ENCODE data around the gene SERAC1.
A peak's percentile ranks its signal among the peaks of the same experiment; 100 is the strongest.

SERAC1 gene

DNA sequence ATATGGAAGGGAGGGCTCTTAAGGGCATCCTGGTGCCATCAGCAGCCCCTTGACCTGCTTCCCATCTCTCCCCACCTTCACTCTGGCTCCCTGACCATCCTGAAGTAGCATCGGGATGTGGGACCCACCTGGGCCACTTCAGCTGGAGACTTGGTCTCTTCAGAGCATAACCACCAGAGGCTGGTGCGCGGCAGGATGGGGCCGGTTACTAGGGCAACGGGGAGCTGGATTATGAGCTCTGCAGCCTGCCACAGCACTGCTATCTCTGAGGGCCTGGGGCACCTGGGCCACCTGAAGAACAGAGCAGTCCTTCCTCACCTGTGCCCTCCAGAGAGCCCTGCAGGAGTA, 106.7 kb downstream of the SERAC1 start:
- no peak overlapping the region for H3K4ac ChIP-seq (ENCODE audit: low read length)

DNA sequence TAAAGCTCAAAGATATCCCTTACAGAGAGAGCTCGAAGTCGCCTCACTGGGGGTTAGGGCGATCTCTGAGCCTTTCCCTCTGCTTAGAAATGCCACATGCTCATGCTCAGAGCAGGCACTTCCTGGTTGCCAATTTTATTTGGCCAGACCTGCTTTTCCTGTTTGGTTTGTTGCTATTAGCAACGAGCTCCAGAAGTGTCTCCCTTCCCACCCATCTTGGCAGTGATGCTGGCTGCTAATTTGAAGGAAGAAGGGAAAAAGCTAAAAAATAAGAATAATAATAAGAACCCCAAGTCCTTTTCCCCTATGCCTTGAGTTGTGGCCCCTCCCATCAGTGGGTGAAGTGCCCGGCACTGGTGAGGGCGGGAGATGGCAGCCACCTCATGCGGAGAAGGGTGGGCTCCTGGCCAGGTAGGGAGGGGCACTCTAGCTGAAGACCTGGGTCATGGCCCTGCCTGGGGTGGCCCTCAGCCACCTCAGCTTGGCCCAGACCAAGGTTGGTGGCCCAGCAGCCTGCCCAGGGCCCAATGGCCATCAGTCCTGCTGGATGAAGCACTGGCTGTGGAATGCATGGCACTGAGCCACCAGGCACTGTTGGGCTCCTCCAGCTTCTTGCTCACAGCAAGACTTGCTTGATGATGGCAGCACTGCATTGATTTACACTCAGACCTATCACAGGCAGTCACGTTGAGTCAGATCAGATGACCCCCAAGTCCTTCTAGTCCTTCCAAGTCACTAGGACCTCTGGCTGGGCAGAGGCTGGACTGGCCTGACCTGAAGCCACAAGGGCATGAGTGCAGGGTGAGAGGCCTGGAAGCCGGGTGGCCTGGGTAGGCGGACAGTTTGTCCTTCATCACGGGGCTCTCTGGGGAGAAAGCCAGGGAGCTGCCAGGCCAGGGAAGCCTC, 107.4 kb downstream of the SERAC1 start:
- Histone ChIP-seq H4K8ac (ENCODE audit: low read depth, low read length) (no peak overlapping the region), H2BK120ac (ENCODE audit: low read depth, low read length) (no peak overlapping the region), H2BK12ac (ENCODE audit: low read length) (no peak overlapping the region), H3K4me3 (ENCODE audit: low read length in 2 of 2) (no peak overlapping the region), H2BK5ac (ENCODE audit: low read length) (no peak overlapping the region), H3K27ac (replicated peaks; ENCODE audit: low read length) (no peak overlapping the region), H3K18ac (ENCODE audit: low read length) (no peak overlapping the region), H3K9ac (ENCODE audit: low read depth, low read length, poor library complexity) (no peak overlapping the region), H3K36me3 (replicated peaks in 1 of 2; ENCODE audit: control insufficient read depth in 2 of 2, insufficient read depth in 2 of 2, low read length in 2 of 2) (peaks cover 2 to 21% of the 10 kb centered on the region in 2 donors), H3K23ac (ENCODE audit: low read depth, low read length, poor library complexity) (no peak overlapping the region), H3K4me1 (ENCODE audit: control insufficient read depth in 2 of 2, insufficient read depth in 1 of 2, low read depth in 1 of 2, low read length in 2 of 2) (no peaks in the 10 kb centered on the region), H3K79me1 (ENCODE audit: low read depth, low read length) (no peaks in the 10 kb centered on the region), H2BK15ac (ENCODE audit: low read length) (no peak overlapping the region), H2AK5ac (ENCODE audit: low read depth, low read length) (no peak overlapping the region), H4K91ac (ENCODE audit: low read depth, low read length, poor library complexity) (no peak overlapping the region), H3K9me3 (replicated peaks in 1 of 2; ENCODE audit: control insufficient read depth in 2 of 2, insufficient read depth in 1 of 2, low read depth in 1 of 2, low read length in 2 of 2) (peaks cover 4 to 11% of the 10 kb centered on the region in 2 donors), H3K14ac (ENCODE audit: low read length) (no peak overlapping the region), H3K4me2 (ENCODE audit: insufficient read depth, low read length, poor library complexity, severe bottlenecking) (no peak overlapping the region), H3K4ac (ENCODE audit: low read length) (no peak overlapping the region), H3K27me3 (ENCODE audit: control insufficient read depth in 3 of 3, insufficient read depth in 3 of 3, low read depth in 1 of 3, low read length in 3 of 3) (no peaks in the 10 kb centered on the region), H2AFZ (ENCODE audit: low read length) (no peak overlapping the region)
- no CpG with 5 or more reads among the region's 11 CpGs for WGBS, 2 donors (ENCODE audit: extremely low coverage in 2 of 2, insufficient read length in 2 of 2, insufficient replicate concordance in 1 of 2)
- DNase-seq (ENCODE audit: low spot score) = no peak

More for the DNA sequence above, 106.7 kb downstream of the SERAC1 start:
- WGBS, 2 donors (ENCODE audit: extremely low coverage in 2 of 2, insufficient read length in 2 of 2, insufficient replicate concordance in 1 of 2) = no CpG with 5 or more reads among the region's 5 CpGs
- Histone ChIP-seq H3K4me3 (ENCODE audit: low read length in 2 of 2) (no peak overlapping the region), H3K9ac (ENCODE audit: low read depth, low read length, poor library complexity) (no peak overlapping the region), H2BK12ac (ENCODE audit: low read length) (no peak overlapping the region), H3K18ac (ENCODE audit: low read length) (no peak overlapping the region), H3K9me3 (replicated peaks in 1 of 2; ENCODE audit: control insufficient read depth in 2 of 2, insufficient read depth in 1 of 2, low read depth in 1 of 2, low read length in 2 of 2) (peaks cover 4 to 11% of the 10 kb centered on the region in 2 donors), H2BK15ac (ENCODE audit: low read length) (no peak overlapping the region), H3K4me2 (ENCODE audit: insufficient read depth, low read length, poor library complexity, severe bottlenecking) (no peak overlapping the region), H3K14ac (ENCODE audit: low read length) (no peak overlapping the region), H2BK120ac (ENCODE audit: low read depth, low read length) (no peak overlapping the region), H3K79me1 (ENCODE audit: low read depth, low read length) (no peaks in the 10 kb centered on the region), H2AFZ (ENCODE audit: low read length) (no peak overlapping the region), H3K27me3 (ENCODE audit: control insufficient read depth in 3 of 3, insufficient read depth in 3 of 3, low read depth in 1 of 3, low read length in 3 of 3) (no peaks in the 10 kb centered on the region), H4K8ac (ENCODE audit: low read depth, low read length) (no peak overlapping the region), H3K36me3 (replicated peaks in 1 of 2; ENCODE audit: control insufficient read depth in 2 of 2, insufficient read depth in 2 of 2, low read length in 2 of 2) (peaks cover 2 to 23% of the 10 kb centered on the region in 2 donors), H3K23ac (ENCODE audit: low read depth, low read length, poor library complexity) (no peak overlapping the region), H2BK5ac (ENCODE audit: low read length) (no peak overlapping the region), H3K27ac (replicated peaks; ENCODE audit: low read length) (no peak overlapping the region), H2AK5ac (ENCODE audit: low read depth, low read length) (peak overlapping the region; percentile 71), H3K4me1 (ENCODE audit: control insufficient read depth in 2 of 2, insufficient read depth in 1 of 2, low read depth in 1 of 2, low read length in 2 of 2) (no peaks in the 10 kb centered on the region), H4K91ac (ENCODE audit: low read depth, low read length, poor library complexity) (no peak overlapping the region)
- DNase-seq (ENCODE audit: low spot score) = no peak
